ENCODE results near the gene COG5. TPM values are rescaled to one million over a fixed set of nuclear protein-coding genes. Genes with fewer than 3 reads are reported as not detected.

COG5 gene
- total and polyA plus RNA-seq, 5 donors, result 18.5 to 59.2 (median 42.2) TPM

DNA sequence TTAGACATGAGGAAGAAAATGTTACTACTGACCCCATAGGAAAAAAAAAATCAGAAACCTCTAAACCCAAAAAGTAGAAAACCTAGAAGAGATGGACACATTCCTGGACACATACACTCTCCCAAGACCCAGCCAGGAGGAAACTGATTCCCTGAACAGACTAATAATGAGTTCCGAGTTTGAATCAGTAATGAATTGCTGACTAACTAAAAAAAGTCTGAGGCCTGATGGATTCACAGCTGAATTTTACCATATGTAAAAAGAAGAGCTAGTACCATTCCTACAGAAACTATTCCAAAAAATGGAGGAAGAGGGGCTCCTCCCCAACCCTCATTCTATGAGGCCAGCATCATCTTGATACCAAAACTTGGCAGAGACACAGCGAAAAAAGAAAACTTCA lies 319.1 kb downstream of the COG5 start:
- Histone ChIP-seq H3K27me3 (ENCODE audit: control insufficient read depth, insufficient read depth) (no peaks in the 10 kb centered on the region), H3K4me3 (ENCODE audit: low read length) (no peak overlapping the region), H3K4me1 (ENCODE audit: control insufficient read depth, insufficient read depth, low read length) (peaks cover 7% of the 10 kb centered on the region), H3K27ac (ENCODE audit: low read length) (no peak overlapping the region), H3K9me3 (ENCODE audit: control insufficient read depth, low read length) (no peaks in the 10 kb centered on the region)
- WGBS, result 97% methylated on average over 2 of the region's 2 CpGs
- intact Hi-C loops (cut with DNase I), result no loop called here
- no peak for DNase-seq
- ATAC-seq, result no peak

DNA sequence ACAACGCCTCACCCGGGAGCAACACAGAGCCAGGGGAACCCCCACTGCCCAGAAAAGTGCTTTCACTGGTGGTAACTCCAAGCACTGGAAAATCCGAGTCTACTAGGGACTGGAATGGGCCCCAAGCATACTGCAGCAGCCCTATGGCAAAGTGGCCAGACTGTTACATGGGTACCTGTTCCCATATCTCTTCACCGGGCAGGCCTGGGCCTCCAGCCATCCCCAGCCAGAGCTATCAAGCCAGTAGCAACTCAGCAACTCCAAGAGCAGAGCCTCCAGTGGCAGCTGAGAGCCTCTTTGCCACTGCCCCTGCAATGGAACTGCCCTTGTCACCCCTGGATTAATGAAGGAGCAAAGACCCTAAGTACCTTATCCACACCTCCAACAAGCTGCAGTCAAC lies 321.5 kb downstream of the COG5 start:
- Histone ChIP-seq H3K4me3 (ENCODE audit: low read length) (no peak overlapping the region), H3K9me3 (ENCODE audit: control insufficient read depth, low read length) (no peaks in the 10 kb centered on the region), H3K4me1 (ENCODE audit: control insufficient read depth, insufficient read depth, low read length) (peaks cover 7% of the 10 kb centered on the region), H3K27me3 (ENCODE audit: control insufficient read depth, insufficient read depth) (no peaks in the 10 kb centered on the region), H3K27ac (ENCODE audit: low read length) (no peak overlapping the region)
- peak; percentile 21 to 57 for ATAC-seq
- peak in 1 of 3 donors; percentile 51 for DNase-seq
- 89% methylated on average over 4 of the region's 4 CpGs for WGBS
- intact Hi-C loops (cut with DNase I), result no loop called here

DNA sequence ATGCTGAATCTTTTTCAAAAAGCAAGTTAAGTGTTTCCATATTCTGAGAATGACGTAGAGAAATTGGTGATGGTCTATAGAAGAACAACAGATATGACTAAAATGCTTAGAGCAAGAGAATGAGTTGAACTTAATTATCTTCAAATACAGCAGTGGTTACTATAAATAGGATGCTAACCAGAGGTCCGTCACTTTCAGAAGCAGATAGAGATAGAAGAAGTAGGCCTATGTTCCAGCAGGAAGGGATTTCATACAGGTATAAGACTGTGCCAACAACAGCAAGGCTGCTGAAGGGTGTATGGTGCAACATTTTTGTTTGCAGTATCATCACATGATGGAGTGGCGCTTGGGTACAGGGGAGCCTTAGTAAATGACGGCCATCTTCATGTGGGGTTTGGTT lies 326.3 kb downstream of the COG5 start:
- Histone ChIP-seq H3K27me3 (ENCODE audit: control insufficient read depth, insufficient read depth) (no peaks in the 10 kb centered on the region), H3K27ac (ENCODE audit: low read length) (peak overlapping the region; percentile 64), H3K4me1 (ENCODE audit: control insufficient read depth, insufficient read depth, low read length) (peaks cover 8% of the 10 kb centered on the region), H3K9me3 (ENCODE audit: control insufficient read depth, low read length) (no peaks in the 10 kb centered on the region), H3K4me3 (ENCODE audit: low read length) (no peak overlapping the region)
- intact Hi-C loops (cut with DNase I), result no loop called here
- 75% methylated on average over 4 of the region's 4 CpGs for WGBS
- DNase-seq (no peak), ATAC-seq (peak; percentile 37 to 52)

DNA sequence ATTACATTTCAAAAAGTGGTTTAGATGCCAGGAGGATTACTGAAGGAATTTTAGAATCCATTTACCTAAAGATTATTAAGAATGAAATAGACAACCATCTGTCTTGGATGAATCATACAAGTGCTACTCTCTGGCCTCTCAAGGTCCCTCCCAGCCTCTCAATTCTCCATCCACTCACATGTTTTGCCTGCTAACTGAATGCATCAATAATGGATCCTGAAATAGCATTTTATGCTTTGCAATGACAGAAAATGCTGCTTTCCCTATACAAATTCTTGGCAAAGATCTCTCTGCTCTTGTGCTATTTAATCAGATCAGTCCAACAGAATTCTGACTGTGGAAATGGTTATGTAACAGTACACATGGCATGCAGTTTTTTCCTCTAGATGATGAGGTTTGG lies 326.9 kb downstream of the COG5 start:
- Histone ChIP-seq H3K4me1 (ENCODE audit: control insufficient read depth, insufficient read depth, low read length) (peaks cover 3% of the 10 kb centered on the region), H3K27ac (ENCODE audit: low read length) (no peak overlapping the region), H3K4me3 (ENCODE audit: low read length) (no peak overlapping the region), H3K9me3 (ENCODE audit: control insufficient read depth, low read length) (no peaks in the 10 kb centered on the region), H3K27me3 (ENCODE audit: control insufficient read depth, insufficient read depth) (no peaks in the 10 kb centered on the region)
- ATAC-seq (no peak), DNase-seq (no peak)
- intact Hi-C loops (cut with DNase I), result no loop called here

DNA sequence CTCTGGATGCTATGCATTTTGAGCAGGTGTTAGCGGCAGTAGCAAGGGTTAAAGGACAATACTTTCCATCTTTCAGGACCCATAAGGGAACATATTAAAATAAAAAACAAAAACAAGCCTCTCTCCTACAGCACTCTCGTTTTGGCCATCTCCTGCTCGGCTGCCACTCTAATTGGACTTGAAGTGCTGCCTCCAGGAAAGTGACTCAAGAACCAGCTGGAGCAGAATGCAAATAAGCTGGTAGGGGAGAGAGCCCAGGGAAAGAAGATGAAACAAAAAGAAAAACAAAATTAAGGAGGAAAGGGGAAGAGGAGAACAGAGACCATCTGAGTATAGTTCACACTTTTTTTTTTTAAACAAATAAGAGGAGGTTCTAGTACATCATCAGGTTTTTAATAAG lies 329.3 kb downstream of the COG5 start:
- no peaks in the 10 kb centered on the region for H3K27me3 ChIP-seq (ENCODE audit: control insufficient read depth, insufficient read depth)
- H3K9me3 ChIP-seq (ENCODE audit: control insufficient read depth, low read length), result no peaks in the 10 kb centered on the region
- 63% methylated on average over 3 of the region's 3 CpGs for WGBS
- ATAC-seq (no peak), DNase-seq (no peak)
- peaks cover 3% of the 10 kb centered on the region for H3K4me1 ChIP-seq (ENCODE audit: control insufficient read depth, insufficient read depth, low read length)
- H3K4me3 ChIP-seq (ENCODE audit: low read length), result no peak overlapping the region
- intact Hi-C loops (cut with DNase I), result no loop called here
- no peak overlapping the region for H3K27ac ChIP-seq (ENCODE audit: low read length)

DNA sequence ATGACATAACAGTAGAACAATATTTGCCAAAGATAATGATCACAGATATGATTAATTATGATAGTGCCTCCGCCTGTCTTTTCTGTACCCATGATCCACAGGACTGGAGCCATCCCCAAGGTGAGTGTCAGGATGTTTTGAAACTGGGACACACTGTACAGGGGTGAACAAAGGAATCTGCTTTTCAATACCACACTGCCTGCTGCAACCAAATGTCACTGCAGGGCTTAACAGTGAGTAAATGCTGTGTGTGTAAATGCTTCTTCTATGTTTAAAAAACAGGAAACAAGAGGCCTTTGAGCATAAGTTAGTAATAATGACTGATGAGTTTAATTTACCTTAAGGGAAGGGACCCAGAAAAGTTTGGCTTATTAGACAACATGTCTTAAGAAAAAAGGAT lies 329.7 kb downstream of the COG5 start:
- Histone ChIP-seq H3K4me1 (ENCODE audit: control insufficient read depth, insufficient read depth, low read length) (peaks cover 3% of the 10 kb centered on the region), H3K27me3 (ENCODE audit: control insufficient read depth, insufficient read depth) (no peaks in the 10 kb centered on the region), H3K9me3 (ENCODE audit: control insufficient read depth, low read length) (no peaks in the 10 kb centered on the region), H3K4me3 (ENCODE audit: low read length) (no peak overlapping the region), H3K27ac (ENCODE audit: low read length) (no peak overlapping the region)
- intact Hi-C loops (cut with DNase I), result no loop called here
- WGBS, result 75% methylated on average over 1 of the region's 1 CpG
- peak in 1 of 2 donors; percentile 62 for ATAC-seq
- no peak for DNase-seq

DNA sequence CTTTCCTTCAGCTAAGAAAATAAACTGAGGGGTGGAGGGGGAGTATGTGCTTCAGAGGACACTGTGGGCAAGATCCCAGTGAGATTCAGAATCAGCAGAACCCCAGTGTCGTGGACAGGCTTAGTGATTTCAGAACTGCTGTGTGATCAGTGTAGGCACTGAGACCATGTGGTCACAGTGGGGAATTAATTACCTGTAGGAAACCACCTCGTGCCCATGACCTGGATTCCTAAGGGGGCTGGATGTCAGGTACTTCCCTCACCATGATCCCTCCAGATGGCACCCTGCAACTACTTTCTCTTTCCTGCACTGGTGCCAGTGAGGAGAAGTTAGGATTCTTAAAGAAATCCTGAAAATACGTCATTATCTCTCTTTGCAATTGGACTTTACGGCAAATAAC lies 330.5 kb downstream of the COG5 start:
- no peak overlapping the region for H3K4me3 ChIP-seq (ENCODE audit: low read length)
- ATAC-seq, result peak in 1 of 2 donors; percentile 48
- no peaks in the 10 kb centered on the region for H3K27me3 ChIP-seq (ENCODE audit: control insufficient read depth, insufficient read depth)
- no peak for DNase-seq
- no peaks in the 10 kb centered on the region for H3K9me3 ChIP-seq (ENCODE audit: control insufficient read depth, low read length)
- intact Hi-C loops (cut with DNase I), result no loop called here
- H3K27ac ChIP-seq (ENCODE audit: low read length), result peak overlapping the region; percentile 75
- 69% methylated on average over 4 of the region's 4 CpGs for WGBS
- peaks cover 3% of the 10 kb centered on the region for H3K4me1 ChIP-seq (ENCODE audit: control insufficient read depth, insufficient read depth, low read length)

DNA sequence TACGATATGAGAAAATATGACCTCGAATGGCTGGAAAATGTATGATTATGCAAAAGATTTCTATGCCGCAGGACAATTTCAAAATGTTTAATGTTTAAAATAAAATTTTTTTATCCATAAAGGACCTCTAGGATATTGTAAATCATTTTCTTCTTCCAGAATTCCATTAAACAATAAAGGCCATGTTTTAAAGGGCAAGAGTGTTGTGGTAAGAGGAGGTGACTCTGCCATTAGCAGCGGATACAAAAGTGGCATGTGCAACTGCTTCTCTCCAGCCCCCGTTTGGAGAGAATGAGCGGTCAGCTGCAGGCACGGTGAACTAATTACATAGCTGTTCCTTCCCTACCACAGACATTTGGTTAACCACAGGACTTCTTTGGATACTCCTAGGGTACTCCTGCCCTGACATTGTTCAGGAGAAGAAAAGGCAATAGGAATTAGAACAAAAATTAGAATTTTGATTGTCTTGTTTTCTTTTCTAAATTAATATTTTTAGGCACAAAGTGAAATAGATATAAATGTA lies 331.1 kb downstream of the COG5 start:
- H3K4me1 ChIP-seq (ENCODE audit: control insufficient read depth, insufficient read depth, low read length), result peaks cover 3% of the 10 kb centered on the region
- H3K4me3 ChIP-seq (ENCODE audit: low read length), result no peak overlapping the region
- no peaks in the 10 kb centered on the region for H3K27me3 ChIP-seq (ENCODE audit: control insufficient read depth, insufficient read depth)
- DNase-seq (no peak), ATAC-seq (no peak)
- H3K9me3 ChIP-seq (ENCODE audit: control insufficient read depth, low read length), result no peaks in the 10 kb centered on the region
- intact Hi-C loops (cut with DNase I), result no loop called here
- no peak overlapping the region for H3K27ac ChIP-seq (ENCODE audit: low read length)
- WGBS, result 85% methylated on average over 7 of the region's 7 CpGs

DNA sequence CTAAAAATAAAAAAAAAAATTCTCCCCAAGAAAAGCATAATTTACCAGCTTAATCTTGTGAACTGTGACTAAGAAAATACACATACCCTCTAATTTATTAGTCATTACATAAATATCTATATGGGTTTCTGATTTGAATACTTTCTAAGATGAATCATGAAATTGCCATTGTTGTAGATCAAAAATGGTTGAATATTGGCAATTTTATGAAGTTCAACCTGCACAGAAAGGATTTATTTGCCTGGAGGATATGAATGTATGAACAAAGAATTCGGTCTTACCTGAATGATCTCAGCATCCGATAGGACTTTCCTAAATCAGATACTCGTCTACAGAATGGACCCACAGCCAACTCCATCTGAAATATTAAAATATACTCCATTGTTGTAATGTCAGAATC lies 333.4 kb downstream of the COG5 start:
- DNase-seq (no peak), ATAC-seq (no peak)
- H3K4me1 ChIP-seq (ENCODE audit: control insufficient read depth, insufficient read depth, low read length), result peaks cover 3% of the 10 kb centered on the region
- H3K4me3 ChIP-seq (ENCODE audit: low read length), result no peak overlapping the region
- H3K9me3 ChIP-seq (ENCODE audit: control insufficient read depth, low read length), result no peaks in the 10 kb centered on the region
- intact Hi-C loops (cut with DNase I), result no loop called here
- WGBS, result 97% methylated on average over 3 of the region's 3 CpGs
- H3K27ac ChIP-seq (ENCODE audit: low read length), result no peak overlapping the region
- H3K27me3 ChIP-seq (ENCODE audit: control insufficient read depth, insufficient read depth), result no peaks in the 10 kb centered on the region

DNA sequence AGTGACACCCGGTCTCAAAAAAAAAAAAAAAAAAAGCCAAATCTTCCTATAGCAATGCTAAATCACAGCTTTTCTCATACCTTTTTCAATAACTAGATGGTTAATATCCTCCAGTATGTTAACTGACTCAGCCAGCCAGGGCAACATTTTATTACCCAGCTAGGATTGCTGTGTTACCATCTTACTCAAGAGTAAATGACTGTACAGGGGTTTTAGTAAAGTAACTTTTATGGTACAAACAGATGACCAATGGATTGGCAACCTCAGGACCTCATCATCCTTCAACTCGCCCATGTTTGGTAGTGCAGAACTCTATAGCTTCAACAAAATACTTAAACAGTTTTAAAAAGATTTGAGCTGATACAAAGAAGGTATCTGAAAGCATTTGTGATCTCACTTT lies 335.4 kb downstream of the COG5 start:
- H3K9me3 ChIP-seq (ENCODE audit: control insufficient read depth, low read length), result no peaks in the 10 kb centered on the region
- peaks cover 6% of the 10 kb centered on the region for H3K4me1 ChIP-seq (ENCODE audit: control insufficient read depth, insufficient read depth, low read length)
- intact Hi-C loops (cut with DNase I), result no loop called here
- no peak overlapping the region for H3K27ac ChIP-seq (ENCODE audit: low read length)
- H3K27me3 ChIP-seq (ENCODE audit: control insufficient read depth, insufficient read depth), result no peaks in the 10 kb centered on the region
- no peak for DNase-seq
- no peak for ATAC-seq
- no peak overlapping the region for H3K4me3 ChIP-seq (ENCODE audit: low read length)
- 97% methylated on average over 2 of the region's 2 CpGs for WGBS

DNA sequence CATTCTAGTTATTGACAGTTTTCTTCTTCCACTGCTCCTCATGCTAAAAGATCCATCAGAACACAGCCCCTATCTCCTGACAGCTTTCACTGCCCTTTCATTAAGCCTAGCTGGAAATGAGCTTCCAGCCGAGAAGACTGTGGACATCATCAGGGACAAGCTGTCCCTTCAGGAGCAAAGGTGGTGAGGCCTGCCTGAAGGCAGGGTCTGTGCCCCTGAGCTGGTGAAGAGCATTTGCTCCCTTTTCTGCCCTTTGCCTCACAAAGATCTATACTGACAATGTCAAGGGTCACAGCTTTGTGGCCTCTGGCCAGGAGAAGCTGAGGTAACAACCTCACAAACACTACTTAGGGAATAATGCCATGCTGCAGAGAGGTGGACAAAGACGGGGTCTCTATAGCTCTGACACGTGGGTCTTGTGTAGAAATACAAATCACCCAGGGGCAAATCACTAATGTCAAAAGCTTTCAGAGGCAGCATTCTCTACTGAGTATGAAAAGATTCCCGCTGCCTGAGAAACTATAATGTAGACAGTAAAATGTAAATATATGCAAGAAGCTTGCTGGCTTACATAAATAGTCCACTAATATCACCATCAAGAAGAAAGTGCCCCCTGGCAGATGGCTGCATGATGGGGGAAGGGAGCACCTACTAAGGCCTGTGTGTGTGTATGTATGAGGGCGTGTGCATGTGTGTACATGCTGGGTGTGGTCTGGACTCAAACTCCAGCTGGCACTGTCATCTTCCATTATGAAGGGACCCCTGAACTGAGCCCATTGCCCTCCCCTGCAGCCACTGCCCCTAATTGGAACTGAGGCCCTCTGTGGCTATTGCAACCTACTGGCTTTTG lies 339.1 kb downstream of the COG5 start:
- H3K27me3 ChIP-seq (ENCODE audit: control insufficient read depth, insufficient read depth), result no peaks in the 10 kb centered on the region
- ATAC-seq (peak; percentile 55 to 63), DNase-seq (no peak)
- intact Hi-C loops (cut with DNase I), result no loop called here
- no peak overlapping the region for H3K4me3 ChIP-seq (ENCODE audit: low read length)
- H3K4me1 ChIP-seq (ENCODE audit: control insufficient read depth, insufficient read depth, low read length), result peaks cover 7% of the 10 kb centered on the region
- H3K9me3 ChIP-seq (ENCODE audit: control insufficient read depth, low read length), result no peaks in the 10 kb centered on the region
- peak overlapping the region; percentile 85 for H3K27ac ChIP-seq (ENCODE audit: low read length)
- WGBS, result 79% methylated on average over 5 of the region's 5 CpGs
